Fibroblast of mammary gland (primary cell): ENCODE data around the gene CORO6.

Source experiments
- DNase-seq: peaks from one replicate; pipeline ENCODE4 v3.0.0-alpha.2; 2010; ENCODE audit warnings: low read depth
- H3K4me3 ChIP-seq: 2 replicates; pipeline ENCODE4 v1.5.1; 2011; ENCODE audit warnings: low read depth, mild to moderate bottlenecking, low read length, moderate library complexity; ENCODE audit not compliant: control insufficient read depth
- CTCF ChIP-seq: conservative IDR thresholded peaks from 2 replicates; pipeline ENCODE4 v1.5.1; 2011; ENCODE audit warnings: low read depth, low read length, inconsistent platforms; ENCODE audit not compliant: control insufficient read depth, insufficient read depth

Gene CORO6

GRCh38 chr17:29593591-29594518 lies 28.9 kb downstream of the CORO6 start:
- TF ChIP-seq CTCF = peak; percentile 22
- peak overlapping the region; percentile 57 for H3K4me3 ChIP-seq
- DNase-seq = no peak

- H3K4me3 ChIP-seq = peak within 1 kb of the TSS; percentile 57
- no peak for DNase-seq
- no peak for TF ChIP-seq CTCF
These were observed 29.7 kb downstream of the CORO6 start, which contains the start of gene ANKRD13B for GRCh38 chr17:29592850-29593551. Gene ANKRD13B, plus strand, starts transcription at chr17:29593132. Its CDS starts 490 bp downstream, at chr17:29593622.

- TF ChIP-seq CTCF = peak; percentile 74
- peak; percentile 70 for DNase-seq
- H3K4me3 ChIP-seq = peak overlapping the region; percentile 29
These were observed 30.7 kb downstream of the CORO6 start for GRCh38 chr17:29591737-29592608.

- no peak for TF ChIP-seq CTCF
- peak overlapping the region; percentile 29 for H3K4me3 ChIP-seq
- peak; percentile 65 for DNase-seq
These were observed 31.5 kb downstream of the CORO6 start for GRCh38 chr17:29591146-29591736.

- no peak for TF ChIP-seq CTCF
- peak overlapping the region; percentile 42 for H3K4me3 ChIP-seq
- DNase-seq = peak; percentile 78
These were observed 32.1 kb downstream of the CORO6 start for GRCh38 chr17:29590411-29591145.
